IMR-90 (cell line): ENCODE data around the gene CYP26B1. TPM values are rescaled to one million over a fixed set of nuclear protein-coding genes. Genes with fewer than 3 reads are reported as not detected.

Source experiments
- ATAC-seq: fragments of 200-7000 bp; cut with Tn5 transposase; 2 replicates; pipeline ENCODE4 v1.9.1; 2020; ENCODE audit warnings: low read depth, mild to moderate bottlenecking, moderate library complexity
- BruUV-seq: library from RNA; stranded (reverse); fragments of 400-500 nt; replicated peaks from 2 replicates; lab custom pipeline; 2021; lab: Mats Ljungman, UMichigan
- CTCF ChIA-PET: fragments of 300-600 bp; formaldehyde crosslinking; extraction: SDS; loops from one replicate; lab custom pipeline; 2021; ENCODE audit warnings: antibody characterized with exemption; lab: Yijun Ruan, JAX
- POLR2A ChIA-PET: fragments of 300-600 bp; sonication (Branson Sonifier 250); formaldehyde crosslinking; loops from one replicate; lab custom pipeline; 2022; ENCODE audit warnings: antibody characterized with exemption; ENCODE audit not compliant: unreplicated experiment; lab: Charles Lee
- DNase-seq: peaks from one replicate; pipeline ENCODE4 v3.0.0; 2013
- H2AFZ ChIP-seq: replicated peaks from 2 replicates; pipeline ENCODE3; 2013; ENCODE audit warnings: low read length, mild to moderate bottlenecking; ENCODE audit not compliant: poor library complexity
- H2AK5ac ChIP-seq: 2 replicates; pipeline ENCODE4 v1.6.1; 2013; ENCODE audit warnings: low read depth, low read length, inconsistent platforms
- H2AK9ac ChIP-seq: replicated peaks from 2 replicates; pipeline ENCODE3; 2013; ENCODE audit warnings: mild to moderate bottlenecking, low read depth, low read length, moderate library complexity; ENCODE audit not compliant: poor library complexity
- H2BK120ac ChIP-seq: 2 replicates; pipeline ENCODE4 v1.6.1; 2013; ENCODE audit warnings: low read depth, low read length, inconsistent platforms
- H2BK15ac ChIP-seq: 3 replicates; pipeline ENCODE4 v1.6.1; 2013; ENCODE audit warnings: low read depth, low read length, inconsistent platforms
- H2BK20ac ChIP-seq: 2 replicates; pipeline ENCODE4 v1.6.1; 2013; ENCODE audit warnings: low read depth, mild to moderate bottlenecking, inconsistent platforms, low read length, moderate library complexity
- H2BK5ac ChIP-seq: 2 replicates; pipeline ENCODE4 v1.6.1; 2013; ENCODE audit warnings: mild to moderate bottlenecking, low read depth, low read length, inconsistent platforms; ENCODE audit not compliant: poor library complexity, severe bottlenecking
- H3K14ac ChIP-seq: replicated peaks from 2 replicates; pipeline ENCODE4 v1.6.1; 2013; ENCODE audit warnings: low read depth, low read length, inconsistent platforms
- H3K18ac ChIP-seq: 2 replicates; pipeline ENCODE4 v1.6.1; 2013; ENCODE audit warnings: low read depth, low read length, control low read depth
- H3K23ac ChIP-seq: 2 replicates; pipeline ENCODE4 v1.6.1; 2013; ENCODE audit warnings: low read depth, low read length, inconsistent platforms
- H3K27ac ChIP-seq: 2 replicates; pipeline ENCODE4 v1.5.1; 2013; ENCODE audit warnings: mild to moderate bottlenecking, control low read depth, low read length; ENCODE audit not compliant: insufficient read depth
- H3K27me3 ChIP-seq: 2 replicates; pipeline ENCODE4 v1.6.1; 2013; ENCODE audit warnings: low read length; ENCODE audit not compliant: control insufficient read depth, insufficient read depth
- H3K36me3 ChIP-seq: 2 replicates; pipeline ENCODE4 v1.6.1; 2013; ENCODE audit warnings: low read length, mixed read lengths; ENCODE audit not compliant: control insufficient read depth, insufficient read depth
- H3K4ac ChIP-seq: 2 replicates; pipeline ENCODE4 v1.6.1; 2013; ENCODE audit warnings: low read depth, low read length, inconsistent platforms
- H3K4me1 ChIP-seq: 2 replicates; pipeline ENCODE4 v1.6.1; 2013; ENCODE audit warnings: low read length, mixed read lengths; ENCODE audit not compliant: control insufficient read depth, insufficient read depth
- H3K4me2 ChIP-seq: 2 replicates; pipeline ENCODE4 v1.6.1; 2013; ENCODE audit warnings: low read depth, mild to moderate bottlenecking, control low read depth, low read length, moderate library complexity
- H3K4me3 ChIP-seq: 2 replicates; pipeline ENCODE4 v1.5.1; 2013; ENCODE audit warnings: low read depth, mild to moderate bottlenecking, control low read depth, low read length, moderate library complexity; ENCODE audit not compliant: insufficient read depth
- H3K56ac ChIP-seq: 2 replicates; pipeline ENCODE4 v1.6.1; 2013; ENCODE audit warnings: low read length, inconsistent platforms; ENCODE audit not compliant: insufficient read depth; ENCODE audit errors: extremely low read depth
- H3K79me1 ChIP-seq, 2 experiments: 2 replicates each; pipeline ENCODE4 v1.6.1; 2013; ENCODE audit warnings: low read length in 2 of 2, inconsistent platforms in 1 of 2, low read depth in 1 of 2
- H3K9ac ChIP-seq: 2 replicates; pipeline ENCODE4 v1.6.1; 2013; ENCODE audit warnings: low read depth, low read length, control low read depth
- H3K9me1 ChIP-seq: 2 replicates; pipeline ENCODE4 v1.6.1; 2013; ENCODE audit warnings: low read length, inconsistent platforms; ENCODE audit not compliant: insufficient read depth
- H3K9me3 ChIP-seq: 2 replicates; pipeline ENCODE4 v1.6.1; 2013; ENCODE audit warnings: low read length; ENCODE audit not compliant: control insufficient read depth, insufficient read depth
- H4K20me1 ChIP-seq: 2 replicates; pipeline ENCODE4 v1.6.1; 2013; ENCODE audit warnings: low read length, inconsistent platforms; ENCODE audit not compliant: insufficient read depth
- H4K5ac ChIP-seq: 2 replicates; pipeline ENCODE4 v1.6.1; 2013; ENCODE audit warnings: mild to moderate bottlenecking, low read depth, low read length, control low read depth
- H4K8ac ChIP-seq, 2 experiments: 2 replicates each; pipeline ENCODE4 v1.6.1; 2013; ENCODE audit warnings: low read depth in 2 of 2, low read length in 2 of 2, control low read depth in 1 of 2, inconsistent platforms in 1 of 2
- H4K91ac ChIP-seq: 2 replicates; pipeline ENCODE4 v1.6.1; 2013; ENCODE audit warnings: low read depth, low read length, inconsistent platforms; ENCODE audit not compliant: insufficient read depth
- CEBPB ChIP-seq: IDR thresholded peaks from 2 replicates; pipeline ENCODE4 v1.6.1; 2012; ENCODE audit warnings: low read depth, low read length, improper control_type of control experiment
- CHD1 ChIP-seq: IDR thresholded peaks from 2 replicates; pipeline ENCODE4 v1.6.1; 2012; ENCODE audit warnings: low read depth, low read length, improper control_type of control experiment
- MAFK ChIP-seq: IDR thresholded peaks from 2 replicates; pipeline ENCODE4 v1.6.1; 2012; ENCODE audit warnings: low read depth, low read length, improper control_type of control experiment
- MXI1 ChIP-seq: IDR thresholded peaks from 2 replicates; pipeline ENCODE4 v1.6.1; 2012; ENCODE audit warnings: low read depth, mild to moderate bottlenecking, low read length, moderate library complexity, borderline replicate concordance
- RFX5 ChIP-seq: IDR thresholded peaks from 2 replicates; pipeline ENCODE4 v1.8.0; 2012; ENCODE audit warnings: low read depth, mild to moderate bottlenecking, low read length, moderate library complexity
- whole genome bisulfite sequencing, 2 experiments: methylation state at CpG; one replicate each; pipeline versions ENCODE4 v1.1.5 to v1.1.7; 2013; ENCODE audit warnings: missing lambda C conversion rate in 2 of 2; ENCODE audit not compliant: insufficient read length in 1 of 2; ENCODE audit errors: extremely low coverage in 2 of 2; 5-methylcytosine and 5-hydroxymethylcytosine counted together
- dilution Hi-C: fragments of 300-500 bp; cut with HindIII; formaldehyde crosslinking; loops from one replicate; pipeline ENCODE4 v1.14.3; 2018; ENCODE audit warnings: low sequenced_read_pairs; ENCODE audit not compliant: unreplicated experiment
- in situ Hi-C: fragments of 300-500 bp; cut with MboI; formaldehyde crosslinking; loops from 3 replicates; pipeline ENCODE4 v1.14.3; 2019; ENCODE audit warnings: low sequenced_read_pairs, inconsistent platforms, mixed read lengths
- intact Hi-C: fragments of 100-400 bp; cut with micrococcal nuclease; formaldehyde crosslinking; loops from 2 replicates; pipeline ENCODE4 v1.10.0; 2022
- polyA plus RNA-seq, 3 experiments: library from polyadenylated mRNA; depleted of rRNA; stranded (reverse); fragments of >200 nt; gene quantifications; 2 replicates each; pipeline ENCODE4 v1.2.3, GENCODE V29; 2012; ENCODE audit warnings: low replicate concordance in 1 of 3
- total RNA-seq: library from RNA; depleted of rRNA; stranded (reverse); fragments of >200 nt; gene quantifications from 2 replicates; pipeline ENCODE4 v1.2.3, GENCODE V29; 2012
- TF ChIP-seq, protein P1 (sequence below): fragments of 150-350 bp; IDR thresholded peaks from 2 replicates; pipeline ENCODE4 v1.6.1; 2016; ENCODE audit warnings: low read depth, mild to moderate bottlenecking, low read length, moderate library complexity, borderline replicate concordance
- TF ChIP-seq, protein P2 (sequence below): conservative IDR thresholded peaks from 2 replicates; pipeline ENCODE4 v1.5.1; 2012; ENCODE audit warnings: mild to moderate bottlenecking, low read depth, low read length, improper control_type of control experiment

CYP26B1 gene
- total and polyA plus RNA-seq, 2 of the 4 experiments (the other 2 are of a cell fraction) = 0.02 TPM; not detected in 1

GRCh38 chr2:72148837-72149555 is 1.3 kb upstream of the CYP26B1 start:
- no peak overlapping the region for H2BK15ac ChIP-seq
- POLR2A ChIA-PET = interaction anchor here (0.6 kb wide), 1 partner anchor 388 kb away, joined by 5 read pairs; no protein-coding TSS in a partner anchor
- peaks cover 88% of the 10 kb centered on the region for H3K27me3 ChIP-seq
- H2BK120ac ChIP-seq = no peak overlapping the region
- no peak overlapping the region for H3K9ac ChIP-seq
- peak overlapping the region; percentile 98 for H3K4me2 ChIP-seq
- H3K9me1 ChIP-seq = no peaks in the 10 kb centered on the region
- H3K9me3 ChIP-seq = peaks cover 9% of the 10 kb centered on the region
- no peak overlapping the region for H4K8ac ChIP-seq
- peak overlapping the region; percentile 29 for H3K23ac ChIP-seq
- BruUV-seq = no TSS peak
- H2AK9ac ChIP-seq = no peak overlapping the region
- H4K91ac ChIP-seq = no peak overlapping the region
- no peak overlapping the region for H3K56ac ChIP-seq
- TF ChIP-seq, protein P1, sequence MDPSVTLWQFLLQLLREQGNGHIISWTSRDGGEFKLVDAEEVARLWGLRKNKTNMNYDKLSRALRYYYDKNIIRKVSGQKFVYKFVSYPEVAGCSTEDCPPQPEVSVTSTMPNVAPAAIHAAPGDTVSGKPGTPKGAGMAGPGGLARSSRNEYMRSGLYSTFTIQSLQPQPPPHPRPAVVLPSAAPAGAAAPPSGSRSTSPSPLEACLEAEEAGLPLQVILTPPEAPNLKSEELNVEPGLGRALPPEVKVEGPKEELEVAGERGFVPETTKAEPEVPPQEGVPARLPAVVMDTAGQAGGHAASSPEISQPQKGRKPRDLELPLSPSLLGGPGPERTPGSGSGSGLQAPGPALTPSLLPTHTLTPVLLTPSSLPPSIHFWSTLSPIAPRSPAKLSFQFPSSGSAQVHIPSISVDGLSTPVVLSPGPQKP = no peak
- TF ChIP-seq RFX5 = no peak
- no peak for TF ChIP-seq CHD1
- TF ChIP-seq, protein P2, sequence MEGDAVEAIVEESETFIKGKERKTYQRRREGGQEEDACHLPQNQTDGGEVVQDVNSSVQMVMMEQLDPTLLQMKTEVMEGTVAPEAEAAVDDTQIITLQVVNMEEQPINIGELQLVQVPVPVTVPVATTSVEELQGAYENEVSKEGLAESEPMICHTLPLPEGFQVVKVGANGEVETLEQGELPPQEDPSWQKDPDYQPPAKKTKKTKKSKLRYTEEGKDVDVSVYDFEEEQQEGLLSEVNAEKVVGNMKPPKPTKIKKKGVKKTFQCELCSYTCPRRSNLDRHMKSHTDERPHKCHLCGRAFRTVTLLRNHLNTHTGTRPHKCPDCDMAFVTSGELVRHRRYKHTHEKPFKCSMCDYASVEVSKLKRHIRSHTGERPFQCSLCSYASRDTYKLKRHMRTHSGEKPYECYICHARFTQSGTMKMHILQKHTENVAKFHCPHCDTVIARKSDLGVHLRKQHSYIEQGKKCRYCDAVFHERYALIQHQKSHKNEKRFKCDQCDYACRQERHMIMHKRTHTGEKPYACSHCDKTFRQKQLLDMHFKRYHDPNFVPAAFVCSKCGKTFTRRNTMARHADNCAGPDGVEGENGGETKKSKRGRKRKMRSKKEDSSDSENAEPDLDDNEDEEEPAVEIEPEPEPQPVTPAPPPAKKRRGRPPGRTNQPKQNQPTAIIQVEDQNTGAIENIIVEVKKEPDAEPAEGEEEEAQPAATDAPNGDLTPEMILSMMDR = no peak
- TF ChIP-seq CEBPB = no peak
- TF ChIP-seq MAFK = no peak
- no peak for TF ChIP-seq MXI1
- H3K4me1 ChIP-seq = peaks cover 14% of the 10 kb centered on the region; the same call in 1 of the 2 replicates
- H3K4me3 ChIP-seq = peak overlapping the region; percentile 64
- dilution Hi-C loops = no loop called here
- no peak overlapping the region for H3K4ac ChIP-seq
- no peak overlapping the region for H3K27ac ChIP-seq
- DNase-seq (peak; percentile 10), ATAC-seq (peak; percentile 64)
- no peak overlapping the region for H3K14ac ChIP-seq
- H3K18ac ChIP-seq = no peak overlapping the region
- H3K36me3 ChIP-seq = no peaks in the 10 kb centered on the region
- H3K79me1 ChIP-seq = no peaks in the 10 kb centered on the region
- no peak overlapping the region for H4K5ac ChIP-seq
- peaks cover 5% of the 10 kb centered on the region; the same call in 1 of the 2 replicates for H4K20me1 ChIP-seq
- CTCF ChIA-PET = interaction anchor here (0.6 to 0.7 kb wide), 2 partner anchors 539 to 817 kb away, joined by 3 to 4 read pairs; partner anchors contain the start of gene ZNF638
- H2BK20ac ChIP-seq = no peak overlapping the region
- in situ Hi-C loops = no loop called here
- intact Hi-C loops = no loop called here
- WGBS, 2 experiments = 3% methylated on average over 20 of the region's 65 CpGs; no CpG with 5 or more reads in 1 of the 2 experiments
- H2AFZ ChIP-seq = peak overlapping the region; percentile 80
- H2BK5ac ChIP-seq = no peak overlapping the region
- no peak overlapping the region for H2AK5ac ChIP-seq
